CD8-positive, alpha-beta memory T cell (primary cell): ENCODE data around the gene SDK1. TPM values are rescaled to one million over a fixed set of nuclear protein-coding genes. Genes with fewer than 3 reads are reported as not detected.
A peak's percentile ranks its signal among the peaks of the same experiment; 100 is the strongest.

ENCODE experiments used
- CTCF ChIA-PET: fragments of 350-600 bp; sonication (Branson Sonifier 250); formaldehyde crosslinking; loops from one replicate; lab custom pipeline; 2021; ENCODE audit warnings: antibody characterized with exemption; lab: Charles Lee
- POLR2A ChIA-PET: fragments of 350-600 bp; sonication (Branson Sonifier 250); formaldehyde crosslinking; loops from one replicate; lab custom pipeline; 2021; ENCODE audit warnings: antibody characterized with exemption; lab: Charles Lee
- DNase-seq, 5 donors: peaks; one replicate each; pipeline versions ENCODE4 v3.0.0 to v3.0.0-alpha.2; 2020 to 2022; ENCODE audit warnings: mixed read lengths in 1 of 5
- H3K27ac ChIP-seq: one replicate; pipeline ENCODE4 v1.7.0; 2013; ENCODE audit warnings: low read depth, mild to moderate bottlenecking, low read length, moderate library complexity
- H3K27me3 ChIP-seq: 2 replicates; pipeline ENCODE4 v1.7.0; 2013; ENCODE audit warnings: low read length, mild to moderate bottlenecking; ENCODE audit not compliant: insufficient read depth, poor library complexity, severe bottlenecking
- H3K36me3 ChIP-seq: 2 replicates; pipeline ENCODE4 v1.7.0; 2013; ENCODE audit warnings: mild to moderate bottlenecking, low read length, moderate library complexity; ENCODE audit not compliant: insufficient read depth
- H3K4me1 ChIP-seq: 2 replicates; pipeline ENCODE4 v1.7.0; 2013; ENCODE audit warnings: mild to moderate bottlenecking, low read length, moderate library complexity; ENCODE audit not compliant: insufficient read depth
- H3K4me3 ChIP-seq: 2 replicates; pipeline ENCODE4 v1.7.0; 2013; ENCODE audit warnings: mild to moderate bottlenecking, low read length
- H3K9me3 ChIP-seq: 2 replicates; pipeline ENCODE4 v1.7.0; 2013; ENCODE audit warnings: mild to moderate bottlenecking, low read length
- H3K27ac Mint-ChIP-seq, 8 donors: one replicate each; pipeline ENCODE4 v1.8.0; 2020 to 2021; ENCODE audit warnings: mixed read lengths in 8 of 8, mild to moderate bottlenecking in 6 of 8, inconsistent platforms in 3 of 8, moderate library complexity in 3 of 8
- H3K27me3 Mint-ChIP-seq, 2 donors: one replicate each; pipeline ENCODE4 v1.8.0; 2020 to 2021; ENCODE audit warnings: mixed read lengths in 2 of 2, mild to moderate bottlenecking in 1 of 2, moderate library complexity in 1 of 2
- H3K36me3 Mint-ChIP-seq, 3 donors: one replicate each; pipeline ENCODE4 v1.8.0; 2020 to 2021; ENCODE audit warnings: mixed read lengths in 3 of 3, inconsistent platforms in 1 of 3, mild to moderate bottlenecking in 1 of 3
- H3K4me1 Mint-ChIP-seq, 3 donors: one replicate each; pipeline ENCODE4 v1.8.0; 2020 to 2021; ENCODE audit warnings: mixed read lengths in 3 of 3, inconsistent platforms in 1 of 3, mild to moderate bottlenecking in 1 of 3
- H3K4me3 Mint-ChIP-seq, 7 donors: one replicate each; pipeline ENCODE4 v1.8.0; 2020 to 2021; ENCODE audit warnings: mixed read lengths in 7 of 7, mild to moderate bottlenecking in 6 of 7, moderate library complexity in 4 of 7, inconsistent platforms in 2 of 7
- H3K9me3 Mint-ChIP-seq, 5 donors: one replicate each; pipeline ENCODE4 v1.8.0; 2020 to 2022; ENCODE audit warnings: mixed read lengths in 5 of 5, mild to moderate bottlenecking in 3 of 5, moderate library complexity in 2 of 5, inconsistent platforms in 1 of 5
- polyA plus RNA-seq: library from polyadenylated mRNA; unstranded; fragments of 300-500 nt; fragmentation: Illumina TruSeq; gene quantifications from one replicate; pipeline ENCODE4 v1.2.3, GENCODE V29; 2021
- total RNA-seq, 2 experiments: library from RNA; stranded (reverse); gene quantifications; one replicate each; pipeline ENCODE4 v1.2.3, GENCODE V29; 2021

The SDK1 gene
- total and polyA plus RNA-seq, 3 experiments from 2014 or later: 0.04 TPM; not detected in 1

DNA sequence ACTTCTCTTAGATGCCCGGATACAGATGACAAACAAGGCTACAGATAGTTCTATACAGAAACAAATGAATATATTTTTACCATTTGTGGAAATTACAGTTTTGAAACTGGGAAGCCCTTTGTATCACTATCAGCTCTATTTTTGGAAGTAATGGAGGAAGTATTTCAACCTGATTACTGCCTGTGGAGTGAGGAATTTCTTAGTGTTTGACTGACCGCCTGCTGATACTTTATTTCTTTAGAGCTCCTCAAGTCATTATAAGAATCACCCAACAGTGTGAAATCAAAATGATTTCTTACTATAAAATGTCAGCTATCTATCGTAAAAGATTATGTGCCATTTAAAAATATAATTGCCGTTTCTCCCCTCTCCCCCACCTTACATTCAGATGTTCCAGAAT, 290.9 kb downstream of the SDK1 start:
- no peak overlapping the region for H3K27ac ChIP-seq
- H3K27me3 ChIP-seq: no peaks in the 10 kb centered on the region
- no peak for DNase-seq
- Mint-ChIP-seq H3K27me3 (peaks cover 2 to 21% of the 10 kb centered on the region in 2 donors), H3K27ac (no peak overlapping the region), H3K4me1 (no peaks in the 10 kb centered on the region), H3K9me3 (no peaks in the 10 kb centered on the region), H3K36me3 (no peaks in the 10 kb centered on the region), H3K4me3 (no peak overlapping the region)
- no peaks in the 10 kb centered on the region for H3K9me3 ChIP-seq
- no peaks in the 10 kb centered on the region for H3K36me3 ChIP-seq
- CTCF ChIA-PET: no interaction called here
- POLR2A ChIA-PET: no interaction called here
- no peak overlapping the region for H3K4me3 ChIP-seq
- no peaks in the 10 kb centered on the region for H3K4me1 ChIP-seq

DNA sequence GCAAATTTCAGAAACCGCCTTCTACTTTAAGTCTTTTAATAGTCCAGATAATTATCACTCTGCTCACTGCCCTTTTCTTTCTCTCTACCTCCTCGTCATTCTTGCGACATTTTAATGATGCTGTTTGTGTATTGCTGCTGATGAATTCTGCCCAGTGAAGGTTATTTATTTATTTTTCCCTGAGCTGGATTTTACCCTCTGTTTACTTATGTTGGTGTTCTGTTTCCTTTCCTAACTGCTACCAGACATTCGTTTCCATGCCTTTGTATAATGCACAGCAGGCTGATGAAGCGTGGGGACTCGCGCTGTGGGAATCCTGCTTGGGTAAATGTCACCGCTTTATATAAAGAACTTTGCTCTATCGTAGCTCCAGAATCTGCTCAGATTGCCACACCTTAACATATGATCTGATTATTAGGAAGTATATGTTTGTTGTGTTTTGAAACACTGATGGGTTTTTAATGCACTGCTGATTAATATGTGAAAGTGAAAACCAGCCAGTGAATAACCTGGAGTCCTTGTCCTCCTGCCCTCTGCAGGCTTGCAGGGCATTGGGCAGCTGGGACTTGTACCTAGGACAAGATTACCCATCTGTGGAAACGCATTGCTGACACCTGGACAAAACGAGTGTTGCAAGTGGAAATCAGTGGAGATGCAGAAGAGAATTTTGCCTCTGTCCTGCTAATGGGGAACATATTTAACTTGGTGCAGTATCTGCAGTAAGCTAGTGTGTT, 291.5 kb downstream of the SDK1 start:
- no peak overlapping the region for H3K27ac ChIP-seq
- no peaks in the 10 kb centered on the region for H3K36me3 Mint-ChIP-seq
- CTCF ChIA-PET: no interaction called here
- H3K4me3 Mint-ChIP-seq: no peak overlapping the region
- no peaks in the 10 kb centered on the region for H3K4me1 Mint-ChIP-seq
- no peaks in the 10 kb centered on the region for H3K4me1 ChIP-seq
- no peaks in the 10 kb centered on the region for H3K9me3 ChIP-seq
- H3K27me3 Mint-ChIP-seq: peaks cover 2 to 25% of the 10 kb centered on the region in 2 donors
- no peak overlapping the region for H3K4me3 ChIP-seq
- POLR2A ChIA-PET: no interaction called here
- DNase-seq: no peak
- no peaks in the 10 kb centered on the region for H3K36me3 ChIP-seq
- H3K27me3 ChIP-seq: no peaks in the 10 kb centered on the region
- H3K27ac Mint-ChIP-seq: no peak overlapping the region
- no peaks in the 10 kb centered on the region for H3K9me3 Mint-ChIP-seq

DNA sequence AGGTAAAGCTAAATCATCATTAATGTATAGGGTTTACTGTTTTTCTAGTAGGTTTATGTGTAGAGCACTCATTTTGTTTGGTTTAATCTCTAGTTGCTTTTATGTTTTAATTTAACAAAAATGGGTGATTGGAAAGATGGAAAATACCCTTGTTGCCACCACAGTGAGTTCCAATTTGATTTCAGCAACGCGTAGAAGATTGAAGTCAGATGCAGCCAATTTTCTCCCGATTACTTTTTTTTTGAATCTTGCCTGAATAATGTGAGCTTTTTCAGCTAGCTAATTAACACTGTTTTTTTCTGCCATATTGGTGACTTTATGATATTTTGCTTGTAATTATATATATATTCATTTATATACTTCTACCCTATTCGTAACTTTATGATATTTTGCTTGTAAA, 293.8 kb downstream of the SDK1 start:
- ChIA-PET CTCF (no interaction called here), POLR2A (no interaction called here)
- Mint-ChIP-seq H3K9me3 (no peaks in the 10 kb centered on the region), H3K4me1 (no peaks in the 10 kb centered on the region), H3K36me3 (no peaks in the 10 kb centered on the region), H3K27me3 (peaks cover 6 to 27% of the 10 kb centered on the region in 2 donors), H3K27ac (no peak overlapping the region), H3K4me3 (no peak overlapping the region)
- no peak overlapping the region for H3K4me3 ChIP-seq
- no peaks in the 10 kb centered on the region for H3K4me1 ChIP-seq
- no peak overlapping the region for H3K27ac ChIP-seq
- no peaks in the 10 kb centered on the region for H3K9me3 ChIP-seq
- no peaks in the 10 kb centered on the region for H3K36me3 ChIP-seq
- no peaks in the 10 kb centered on the region for H3K27me3 ChIP-seq
- DNase-seq: no peak

DNA sequence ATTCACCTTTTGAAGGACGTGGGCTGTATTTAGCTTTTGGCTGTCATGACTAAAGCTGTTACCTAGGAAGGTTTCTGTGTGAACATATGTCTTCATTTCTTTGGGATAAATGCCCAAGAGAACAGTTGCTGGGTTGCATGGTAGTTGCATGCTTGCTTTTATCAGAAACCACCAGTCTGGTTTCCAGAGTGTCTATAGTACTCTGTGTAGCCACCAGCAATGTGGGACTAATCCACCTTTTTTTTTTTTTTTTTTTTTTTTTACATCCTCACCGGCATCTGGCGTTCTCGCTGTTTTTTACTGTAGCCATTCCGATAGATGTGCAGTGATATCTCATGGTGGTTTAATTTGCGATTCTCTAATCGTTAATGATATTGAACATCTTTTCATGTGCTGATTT, 297.8 kb downstream of the SDK1 start:
- H3K36me3 Mint-ChIP-seq: no peaks in the 10 kb centered on the region
- Histone ChIP-seq H3K27me3 (no peaks in the 10 kb centered on the region), H3K4me3 (no peak overlapping the region), H3K36me3 (no peaks in the 10 kb centered on the region), H3K27ac (no peak overlapping the region), H3K4me1 (no peaks in the 10 kb centered on the region), H3K9me3 (no peaks in the 10 kb centered on the region)
- ChIA-PET POLR2A (no interaction called here), CTCF (no interaction called here)
- H3K27ac Mint-ChIP-seq: peak overlapping the region in 1 of 8 donors; percentile 12
- peaks cover 8 to 38% of the 10 kb centered on the region in 2 donors for H3K27me3 Mint-ChIP-seq
- no peak overlapping the region for H3K4me3 Mint-ChIP-seq
- DNase-seq: no peak
- no peaks in the 10 kb centered on the region for H3K4me1 Mint-ChIP-seq
- H3K9me3 Mint-ChIP-seq: peaks cover 0 to 8% (median 5%) of the 10 kb centered on the region in 5 donors

DNA sequence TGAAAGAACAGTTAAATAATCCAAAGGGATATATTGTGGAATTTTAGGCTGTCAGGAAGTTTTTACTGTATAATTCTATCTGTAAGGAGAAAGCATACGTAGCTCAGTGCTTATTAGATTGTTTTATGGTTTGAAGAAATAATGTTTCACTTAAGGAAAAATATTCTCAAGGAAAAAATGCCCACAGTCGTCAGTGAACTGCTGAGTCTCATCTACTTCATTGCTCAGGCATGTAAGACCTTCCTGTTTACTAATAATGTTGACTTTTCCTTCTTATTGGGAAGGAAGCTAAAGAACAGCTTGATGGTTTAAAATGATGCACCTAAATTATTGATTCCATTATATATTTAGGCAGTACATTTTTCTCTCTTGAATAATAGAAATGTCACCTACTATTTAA, 304.2 kb downstream of the SDK1 start:
- Mint-ChIP-seq H3K9me3 (peaks cover 3 to 17% (median 13%) of the 10 kb centered on the region in 5 donors), H3K4me1 (no peaks in the 10 kb centered on the region), H3K36me3 (no peaks in the 10 kb centered on the region), H3K27me3 (peaks cover 12 to 43% of the 10 kb centered on the region in 2 donors), H3K27ac (no peak overlapping the region), H3K4me3 (no peak overlapping the region)
- no peak for DNase-seq
- POLR2A ChIA-PET: no interaction called here
- CTCF ChIA-PET: no interaction called here
- Histone ChIP-seq H3K27me3 (no peaks in the 10 kb centered on the region), H3K4me1 (no peaks in the 10 kb centered on the region), H3K27ac (no peak overlapping the region), H3K4me3 (no peak overlapping the region), H3K9me3 (no peaks in the 10 kb centered on the region), H3K36me3 (no peaks in the 10 kb centered on the region)

DNA sequence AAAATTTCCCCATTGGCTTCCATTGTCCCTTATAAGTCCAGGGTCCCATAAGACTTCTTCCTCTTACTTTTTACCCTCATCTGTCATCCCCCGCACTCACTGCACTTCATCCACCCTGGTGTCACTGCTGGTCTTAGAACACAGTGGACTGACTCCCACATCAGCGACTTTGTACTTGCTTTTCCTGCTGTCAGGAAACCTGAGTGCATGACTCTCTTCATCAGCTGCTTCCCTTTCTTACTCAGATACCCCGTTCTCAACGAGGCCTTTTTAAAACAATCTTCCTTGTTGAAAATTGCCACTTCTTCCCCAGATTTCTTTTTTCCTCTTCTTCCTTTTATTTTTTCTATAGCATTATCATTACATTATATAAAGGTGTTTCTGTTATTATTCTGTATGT, 305.4 kb downstream of the SDK1 start:
- H3K9me3 ChIP-seq: no peaks in the 10 kb centered on the region
- Mint-ChIP-seq H3K36me3 (no peaks in the 10 kb centered on the region), H3K4me1 (no peaks in the 10 kb centered on the region), H3K4me3 (no peak overlapping the region), H3K27me3 (peaks cover 13 to 45% of the 10 kb centered on the region in 2 donors), H3K9me3 (peaks cover 3 to 17% (median 12%) of the 10 kb centered on the region in 5 donors), H3K27ac (no peak overlapping the region)
- no peaks in the 10 kb centered on the region for H3K27me3 ChIP-seq
- no peak overlapping the region for H3K27ac ChIP-seq
- no peak overlapping the region for H3K4me3 ChIP-seq
- H3K4me1 ChIP-seq: no peaks in the 10 kb centered on the region
- no peaks in the 10 kb centered on the region for H3K36me3 ChIP-seq
- CTCF ChIA-PET: no interaction called here
- POLR2A ChIA-PET: no interaction called here
- no peak for DNase-seq

DNA sequence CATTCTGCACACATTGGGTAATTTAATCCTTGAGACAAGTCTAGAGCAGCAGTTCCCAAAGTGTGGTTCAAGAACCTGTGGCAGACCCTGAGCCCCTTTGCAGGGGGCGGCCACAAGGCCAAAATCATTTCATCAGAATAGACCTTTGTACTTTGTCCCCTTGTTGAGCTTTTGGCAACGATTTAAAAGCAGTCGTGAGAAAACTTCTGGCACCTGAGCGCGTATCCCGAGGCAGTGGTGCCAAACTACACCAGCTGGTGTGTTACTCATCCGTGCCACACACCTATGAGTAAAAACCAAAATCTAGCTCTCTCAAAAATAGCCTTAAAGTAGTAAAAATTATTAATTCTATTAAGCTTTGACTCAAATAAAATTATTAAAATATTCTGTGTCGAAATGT, 306.8 kb downstream of the SDK1 start:
- CTCF ChIA-PET: no interaction called here
- peaks cover 3 to 15% (median 11%) of the 10 kb centered on the region in 5 donors for H3K9me3 Mint-ChIP-seq

DNA sequence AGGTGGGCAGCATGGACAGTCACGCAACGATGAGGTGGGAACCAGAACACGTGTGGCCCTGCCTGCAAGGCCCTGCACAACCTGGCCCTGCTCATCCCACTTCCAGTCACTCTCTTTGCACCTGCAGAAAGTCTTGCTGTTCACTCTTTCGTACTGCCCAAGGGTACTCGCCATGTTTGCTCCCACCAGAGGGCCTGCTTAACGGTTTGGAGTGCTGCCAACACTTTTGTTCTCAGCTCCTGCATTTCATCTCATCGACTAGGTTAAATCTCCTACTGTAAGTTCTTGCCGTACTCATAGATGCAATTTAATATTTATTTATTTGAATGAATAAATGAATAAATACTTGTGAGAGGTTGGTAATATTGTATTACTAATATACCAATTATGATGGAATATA, 315.3 kb downstream of the SDK1 start:
- Histone ChIP-seq H3K27ac (no peak overlapping the region), H3K4me3 (no peak overlapping the region), H3K4me1 (no peaks in the 10 kb centered on the region), H3K9me3 (no peaks in the 10 kb centered on the region), H3K36me3 (no peaks in the 10 kb centered on the region), H3K27me3 (no peaks in the 10 kb centered on the region)
- Mint-ChIP-seq H3K27me3 (peaks cover 16 to 27% of the 10 kb centered on the region in 2 donors), H3K4me1 (no peaks in the 10 kb centered on the region), H3K27ac (no peak overlapping the region), H3K9me3 (peaks cover 0 to 5% (median 3%) of the 10 kb centered on the region in 5 donors), H3K36me3 (no peaks in the 10 kb centered on the region), H3K4me3 (no peak overlapping the region)
- POLR2A ChIA-PET: no interaction called here
- CTCF ChIA-PET: interaction anchor here (1.5 kb wide), 1 partner anchor 10 kb away, joined by 4 read pairs; no protein-coding TSS in a partner anchor
- DNase-seq: no peak

More for the DNA sequence above, 306.8 kb downstream of the SDK1 start:
- peaks cover 12 to 47% of the 10 kb centered on the region in 2 donors for H3K27me3 Mint-ChIP-seq
- no peaks in the 10 kb centered on the region for H3K36me3 Mint-ChIP-seq
- Histone ChIP-seq H3K27me3 (no peaks in the 10 kb centered on the region), H3K9me3 (no peaks in the 10 kb centered on the region), H3K4me1 (no peaks in the 10 kb centered on the region), H3K4me3 (no peak overlapping the region), H3K36me3 (no peaks in the 10 kb centered on the region), H3K27ac (no peak overlapping the region)
- H3K27ac Mint-ChIP-seq: no peak overlapping the region
- POLR2A ChIA-PET: no interaction called here
- H3K4me3 Mint-ChIP-seq: no peak overlapping the region
- DNase-seq: no peak
- H3K4me1 Mint-ChIP-seq: no peaks in the 10 kb centered on the region
